Body of pancreas (tissue), 4 donors: ENCODE results near the gene SLC25A1. TPM values are rescaled to one million over a fixed set of nuclear protein-coding genes. Genes with fewer than 3 reads are reported as not detected.
"Not testable (repeated sequence)": the region's sequence is repeated elsewhere in the genome, so short reads cannot be mapped to it uniquely, and the experiment has no call there.

Source experiments
- ATAC-seq: fragments of 150-250 bp; one replicate; pipeline ENCODE4 v1.9.1; 2016
- DNase-seq, 4 donors: peaks; one replicate each; pipeline ENCODE4 v3.0.0-alpha.2; 2019
- H3K27ac ChIP-seq, 4 donors: fragments of 200-600 bp; sonication (generic); 1 replicate in 3 of 4; 2 replicates in 1 of 4; pipeline versions ENCODE4 v1.5.1 to v1.6.1; 2016 to 2019; ENCODE audit warnings: mild to moderate bottlenecking in 1 of 4, mixed read lengths in 1 of 4, moderate library complexity in 1 of 4
- H3K27me3 ChIP-seq, 2 donors: fragments of 200-600 bp; sonication (generic); one replicate each; pipeline ENCODE4 v1.6.0; 2016; ENCODE audit warnings: mild to moderate bottlenecking in 1 of 2
- H3K36me3 ChIP-seq, 2 donors: fragments of 200-600 bp; sonication (generic); replicated peaks in 1 of 2; 2 replicates each; pipeline ENCODE4 v1.5.1; 2016; ENCODE audit warnings: low read depth in 2 of 2; ENCODE audit not compliant: insufficient read depth in 1 of 2
- H3K4me1 ChIP-seq: fragments of 200-600 bp; sonication (generic); one replicate; pipeline ENCODE4 v1.6.0; 2016
- H3K4me3 ChIP-seq, 2 donors: fragments of 200-600 bp; sonication (generic); 1 replicate in 1 of 2; 2 replicates in 1 of 2; pipeline ENCODE4 v1.5.1; 2016 to 2019
- H3K9me3 ChIP-seq, 3 donors: fragments of 200-600 bp; sonication (generic); 1 replicate in 2 of 3; 2 replicates in 1 of 3; pipeline ENCODE4 v1.5.1; 2016
- POLR2A ChIP-seq, 3 donors: fragments of 450-650 bp; IDR thresholded peaks; one replicate each; pipeline ENCODE4 v1.6.1; 2016; ENCODE audit warnings: antibody characterized with exemption in 3 of 3, mild to moderate bottlenecking in 2 of 3
- WGBS, 2 donors: methylation state at CpG; one replicate each; pipeline ENCODE4 v1.1.5; 2017; 5-methylcytosine and 5-hydroxymethylcytosine counted together
- intact Hi-C: fragments of 100-400 bp; cut with DNase I; formaldehyde crosslinking; loops from one replicate; pipeline ENCODE4 v1.15.1; 2023
- total RNA-seq, 2 donors: library from RNA; depleted of rRNA; stranded (reverse); fragments of >200 nt; gene quantifications; one replicate each; pipeline ENCODE4 v1.1.0, GENCODE V29; 2016
- TF ChIP-seq, protein P1 (sequence below), 7 experiments: fragments of 450-650 bp in 4 of 7; fragments of 200-600 bp in 3 of 7; sonication (generic) in 3 of 7; IDR thresholded peaks; one replicate each; pipeline ENCODE4 v1.5.1; 2016 to 2019; ENCODE audit warnings: antibody characterized with exemption in 7 of 7

The SLC25A1 gene
- total RNA-seq, 2 donors from 2014 or later: 39.7 to 87.0 TPM

- Histone ChIP-seq H3K27me3 (peaks cover 0 to 11% of the 10 kb centered on the region in 2 donors), H3K9me3 (no peaks in the 10 kb centered on the region), H3K4me1 (peaks cover 22% of the 10 kb centered on the region), H3K36me3 (no peaks in the 10 kb centered on the region), H3K27ac (no peak overlapping the region), H3K4me3 (no peak overlapping the region)
- intact Hi-C loops: no loop called here
- 54 to 58% methylated on average over 6 to 13 of the region's 13 CpGs for WGBS, 2 donors
- no peak for ATAC-seq
- no peak for TF ChIP-seq POLR2A (IDR thresholded peaks at IDR 0.05)
- TF ChIP-seq, protein P1, sequence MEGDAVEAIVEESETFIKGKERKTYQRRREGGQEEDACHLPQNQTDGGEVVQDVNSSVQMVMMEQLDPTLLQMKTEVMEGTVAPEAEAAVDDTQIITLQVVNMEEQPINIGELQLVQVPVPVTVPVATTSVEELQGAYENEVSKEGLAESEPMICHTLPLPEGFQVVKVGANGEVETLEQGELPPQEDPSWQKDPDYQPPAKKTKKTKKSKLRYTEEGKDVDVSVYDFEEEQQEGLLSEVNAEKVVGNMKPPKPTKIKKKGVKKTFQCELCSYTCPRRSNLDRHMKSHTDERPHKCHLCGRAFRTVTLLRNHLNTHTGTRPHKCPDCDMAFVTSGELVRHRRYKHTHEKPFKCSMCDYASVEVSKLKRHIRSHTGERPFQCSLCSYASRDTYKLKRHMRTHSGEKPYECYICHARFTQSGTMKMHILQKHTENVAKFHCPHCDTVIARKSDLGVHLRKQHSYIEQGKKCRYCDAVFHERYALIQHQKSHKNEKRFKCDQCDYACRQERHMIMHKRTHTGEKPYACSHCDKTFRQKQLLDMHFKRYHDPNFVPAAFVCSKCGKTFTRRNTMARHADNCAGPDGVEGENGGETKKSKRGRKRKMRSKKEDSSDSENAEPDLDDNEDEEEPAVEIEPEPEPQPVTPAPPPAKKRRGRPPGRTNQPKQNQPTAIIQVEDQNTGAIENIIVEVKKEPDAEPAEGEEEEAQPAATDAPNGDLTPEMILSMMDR (IDR thresholded peaks at IDR 0.05): no peak
- no peak for DNase-seq
Observed at GRCh38 chr22:19167106-19167869, 11.2 kb downstream of the SLC25A1 start.

- Histone ChIP-seq H3K9me3 (no peaks in the 10 kb centered on the region), H3K27me3 (peaks cover 0 to 11% of the 10 kb centered on the region in 2 donors), H3K4me1 (peaks cover 19% of the 10 kb centered on the region), H3K27ac (no peak overlapping the region), H3K4me3 (no peak overlapping the region), H3K36me3 (no peaks in the 10 kb centered on the region)
- DNase-seq (no peak), ATAC-seq (no peak)
- no peak for TF ChIP-seq POLR2A (IDR thresholded peaks at IDR 0.05)
- TF ChIP-seq, protein P1 (IDR thresholded peaks at IDR 0.05): no peak
- intact Hi-C loops: no loop called here
- WGBS, 2 donors: 54 to 66% methylated on average over 8 of the region's 8 CpGs
Observed at GRCh38 chr22:19166421-19166820, 12.1 kb downstream of the SLC25A1 start.

DNA sequence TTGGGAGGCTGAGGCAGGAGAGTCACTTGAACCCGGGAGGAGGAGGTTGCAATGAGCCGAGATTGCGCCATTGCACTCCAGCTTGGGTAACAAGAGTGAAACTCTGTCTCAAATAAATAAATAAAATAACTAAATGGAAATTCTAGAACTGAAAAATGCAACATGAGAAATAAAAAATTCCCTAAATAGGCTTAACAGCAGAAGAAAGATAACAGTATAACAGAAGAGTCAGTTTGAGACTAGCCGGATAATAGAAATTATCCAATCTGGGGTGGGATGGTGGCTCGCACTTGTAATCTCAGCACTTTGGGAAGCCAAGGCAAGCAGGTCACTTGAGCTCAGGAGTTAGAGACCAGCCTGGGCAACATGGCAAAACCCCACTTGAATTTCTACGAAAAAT lies 14.1 kb downstream of the SLC25A1 start:
- no peak for ATAC-seq
- Histone ChIP-seq H3K9me3 (no peaks in the 10 kb centered on the region), H3K36me3 (no peaks in the 10 kb centered on the region), H3K27ac (no peak overlapping the region), H3K4me3 (no peak overlapping the region), H3K4me1 (peaks cover 4% of the 10 kb centered on the region), H3K27me3 (peaks cover 0 to 11% of the 10 kb centered on the region in 2 donors)
- intact Hi-C loops: no loop called here
- no peak for DNase-seq
- WGBS, 2 donors: 84 to 88% methylated on average over 6 of the region's 6 CpGs
- TF ChIP-seq, protein P1 (IDR thresholded peaks at IDR 0.05): no peak
- TF ChIP-seq POLR2A (IDR thresholded peaks at IDR 0.05): no peak

DNA sequence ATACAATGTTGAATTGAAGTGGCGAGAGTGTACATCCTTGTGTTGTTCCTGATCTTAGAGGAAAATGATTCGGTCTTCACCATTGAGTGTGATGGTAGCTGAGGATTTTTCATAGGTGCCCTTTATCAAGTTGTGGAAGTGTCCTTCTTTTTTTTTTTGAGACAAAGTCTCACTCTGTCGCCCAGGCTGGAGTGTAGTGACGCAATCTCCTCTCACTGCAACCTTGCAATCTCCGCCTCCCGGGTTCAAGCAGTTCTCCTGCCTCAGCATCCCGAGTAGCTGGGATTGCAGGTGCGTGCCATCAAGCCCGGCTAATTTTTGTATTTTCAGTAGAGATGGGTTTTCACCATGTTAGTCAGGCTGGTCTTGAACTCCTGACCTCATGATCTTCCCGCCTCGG lies 19.9 kb downstream of the SLC25A1 start:
- DNase-seq, H3K27me3 ChIP-seq, H3K36me3 ChIP-seq, ATAC-seq, H3K9me3 ChIP-seq, H3K4me3 ChIP-seq, H3K4me1 ChIP-seq, intact Hi-C loops, H3K27ac ChIP-seq: not testable (repeated sequence)
- WGBS, 2 donors: 72 to 74% methylated on average over 11 of the region's 11 CpGs

- H3K36me3 ChIP-seq, intact Hi-C loops, DNase-seq, H3K27ac ChIP-seq, H3K4me1 ChIP-seq, ATAC-seq, H3K4me3 ChIP-seq, H3K9me3 ChIP-seq: not testable (repeated sequence)
- peaks cover 0 to 14% of the 10 kb centered on the region in 2 donors for H3K27me3 ChIP-seq
- WGBS, 2 donors: 77 to 82% methylated on average over 8 to 9 of the region's 9 CpGs
Observed at GRCh38 chr22:19156109-19156508, 22.4 kb downstream of the SLC25A1 start.
